B cell (primary cell): Measurements from ENCODE around the gene ATP4B. TPM values are rescaled to one million over a fixed set of nuclear protein-coding genes. Genes with fewer than 3 reads are reported as not detected.

Experiments
- ATAC-seq: fragments of 200-7000 bp; cut with Tn5 transposase; one replicate; pipeline ENCODE4 v1.10.0; 2021; ENCODE audit warnings: low read depth, mild to moderate bottlenecking, moderate number of reproducible peaks, moderate library complexity
- CTCF ChIA-PET: fragments of 350-600 bp; sonication (Branson Sonifier 250); formaldehyde crosslinking; loops from one replicate; lab custom pipeline; 2021; ENCODE audit warnings: antibody characterized with exemption, inconsistent platforms; lab: Charles Lee
- POLR2A ChIA-PET: fragments of 350-600 bp; sonication (Branson Sonifier 250); formaldehyde crosslinking; loops from one replicate; lab custom pipeline; 2021; ENCODE audit warnings: antibody characterized with exemption; lab: Charles Lee
- DNase-seq: peaks from one replicate; pipeline ENCODE4 v3.0.0; 2013
- H2AFZ ChIP-seq: 2 replicates; pipeline ENCODE4 v1.6.1; 2012; ENCODE audit warnings: mild to moderate bottlenecking, low read depth, low read length; ENCODE audit not compliant: insufficient read depth, poor library complexity, severe bottlenecking
- H3K27ac ChIP-seq, 2 donors: 1 replicate in 1 of 2; 2 replicates in 1 of 2; pipeline ENCODE4 v1.5.1; 2012 to 2013; ENCODE audit warnings: low read length in 2 of 2, mild to moderate bottlenecking in 2 of 2, moderate library complexity in 1 of 2
- H3K27me3 ChIP-seq, 4 experiments: fragments of 200-600 bp in 1 of 4; sonication (generic) in 1 of 4; replicated peaks in 1 of 4; 1 replicate in 2 of 4; 2 replicates in 2 of 4; pipeline versions ENCODE4 v1.6.1 to v1.7.0; 2013 to 2016; ENCODE audit warnings: low read length in 3 of 4, mild to moderate bottlenecking in 2 of 4, mixed read lengths in 1 of 4, moderate library complexity in 1 of 4; ENCODE audit not compliant: insufficient read depth in 4 of 4, control insufficient read depth in 3 of 4; ENCODE audit errors: control extremely low read depth in 1 of 4
- H3K36me3 ChIP-seq, 2 experiments: replicated peaks in 1 of 2; 1 replicate in 1 of 2; 2 replicates in 1 of 2; pipeline versions ENCODE4 v1.6.1 to v1.7.1; 2013; ENCODE audit warnings: low read length in 1 of 2; ENCODE audit not compliant: insufficient read depth in 2 of 2, control insufficient read depth in 1 of 2; ENCODE audit errors: control extremely low read depth in 1 of 2, extremely low read depth in 1 of 2
- H3K4me1 ChIP-seq, 2 donors: fragments of 200-600 bp in 1 of 2; sonication (generic) in 1 of 2; 1 replicate in 1 of 2; 2 replicates in 1 of 2; pipeline versions ENCODE4 v1.5.1 to v1.6.1; 2013 to 2017; ENCODE audit warnings: low read length in 2 of 2; ENCODE audit not compliant: control insufficient read depth in 2 of 2, insufficient read depth in 2 of 2
- H3K4me2 ChIP-seq: replicated peaks from 2 replicates; pipeline ENCODE3; 2012; ENCODE audit warnings: mild to moderate bottlenecking, low read depth, low read length; ENCODE audit not compliant: poor library complexity, severe bottlenecking
- H3K4me3 ChIP-seq, 5 experiments: fragments of 200-600 bp in 1 of 5; sonication (generic) in 1 of 5; 1 replicate in 3 of 5; 2 replicates in 2 of 5; pipeline versions ENCODE4 v1.5.1 to v1.7.0; 2011 to 2016; ENCODE audit warnings: low read length in 4 of 5, mild to moderate bottlenecking in 4 of 5, low read depth in 2 of 5, control low read depth in 1 of 5, moderate library complexity in 1 of 5; ENCODE audit not compliant: insufficient read depth in 1 of 5; ENCODE audit errors: control extremely low read depth in 1 of 5, extremely low read depth in 1 of 5
- H3K79me2 ChIP-seq: fragments of 200-600 bp; sonication (generic); one replicate; pipeline ENCODE4 v1.6.0; 2016; ENCODE audit warnings: low read length; ENCODE audit not compliant: control insufficient read depth, insufficient read depth
- H3K9ac ChIP-seq: fragments of 200-600 bp; sonication (generic); 2 replicates; pipeline ENCODE4 v1.6.1; 2017; ENCODE audit warnings: mild to moderate bottlenecking, low read length, moderate library complexity
- H3K9me3 ChIP-seq, 3 donors: one replicate each; pipeline versions ENCODE4 v1.6.1 to v1.7.1; 2013; ENCODE audit warnings: low read length in 2 of 3; ENCODE audit not compliant: control insufficient read depth in 2 of 3, insufficient read depth in 1 of 3; ENCODE audit errors: control extremely low read depth in 1 of 3
- H4K20me1 ChIP-seq: 2 replicates; pipeline ENCODE4 v1.6.0; 2012; ENCODE audit warnings: mild to moderate bottlenecking, low read length; ENCODE audit not compliant: insufficient read depth, control insufficient read depth, poor library complexity, severe bottlenecking
- H3K27ac Mint-ChIP-seq: one replicate; pipeline ENCODE4 v1.8.0; 2021; ENCODE audit warnings: mixed read lengths
- H3K27me3 Mint-ChIP-seq: one replicate; pipeline ENCODE4 v1.8.0; 2021; ENCODE audit warnings: mixed read lengths
- H3K4me1 Mint-ChIP-seq: one replicate; pipeline ENCODE4 v1.8.0; 2021; ENCODE audit warnings: mixed read lengths
- H3K4me3 Mint-ChIP-seq: one replicate; pipeline ENCODE4 v1.8.0; 2021; ENCODE audit warnings: mixed read lengths
- H3K9me3 Mint-ChIP-seq: one replicate; pipeline ENCODE4 v1.8.0; 2022; ENCODE audit warnings: mixed read lengths; ENCODE audit not compliant: insufficient read depth
- CTCF ChIP-seq: fragments of 200-600 bp; IDR thresholded peaks from one replicate; pipeline ENCODE4 v1.8.0; 2022; ENCODE audit warnings: antibody characterized with exemption, mild to moderate bottlenecking
- EZH2 ChIP-seq: IDR thresholded peaks from 2 replicates; pipeline ENCODE4 v1.6.1; 2012; ENCODE audit warnings: borderline replicate concordance, low read depth, mild to moderate bottlenecking, moderate library complexity, low read length; ENCODE audit not compliant: insufficient read depth, poor library complexity, severe bottlenecking
- WGBS: methylation state at CpG from one replicate; pipeline ENCODE4 v1.1.5; 2013; ENCODE audit warnings: missing lambda C conversion rate; ENCODE audit not compliant: insufficient coverage; 5-methylcytosine and 5-hydroxymethylcytosine counted together
- intact Hi-C: fragments of 100-400 bp; cut with micrococcal nuclease; formaldehyde crosslinking; loops from one replicate; pipeline ENCODE4 v1.10.0; 2022
- polyA plus RNA-seq: library from polyadenylated mRNA; depleted of rRNA; stranded (reverse); fragments of >200 nt; gene quantifications from 2 replicates; pipeline ENCODE4 v1.2.3, GENCODE V29; 2012
- total RNA-seq, 2 donors: library from RNA; stranded (reverse); fragments of 120-200 nt in 1 of 2; gene quantifications; 1 replicate in 1 of 2; 2 replicates in 1 of 2; pipeline versions ENCODE4 v1.2.3 to v1.2.4, GENCODE V29; 2013 to 2022

ATP4B gene
- total and polyA plus RNA-seq, 2 donors (not counting 1 experiment from before 2014, with no cell fraction given) = not detected

- Histone ChIP-seq H3K9me3 (no peaks in the 10 kb centered on the region), H3K4me3 (no peak overlapping the region), H3K4me2 (no peak overlapping the region), H2AFZ (no peak overlapping the region), H3K27ac (no peak overlapping the region), H3K4me1 (no peaks in the 10 kb centered on the region), H3K9ac (no peak overlapping the region), H4K20me1 (no peaks in the 10 kb centered on the region), H3K27me3 (no peaks in the 10 kb centered on the region), H3K36me3 (no peaks in the 10 kb centered on the region), H3K79me2 (no peaks in the 10 kb centered on the region)
- Mint-ChIP-seq H3K4me3 (no peak overlapping the region), H3K9me3 (no peaks in the 10 kb centered on the region), H3K4me1 (peaks cover 8% of the 10 kb centered on the region), H3K27me3 (no peaks in the 10 kb centered on the region), H3K27ac (no peak overlapping the region)
- DNase-seq (no peak), ATAC-seq (no peak)
- ChIA-PET POLR2A (no interaction called here), CTCF (no interaction called here)
- no peak for TF ChIP-seq EZH2
- TF ChIP-seq CTCF = no peak
- intact Hi-C loops = no loop called here
- WGBS = 97% methylated on average over 36 of the region's 37 CpGs
These were observed 6.2 kb downstream of the ATP4B start for GRCh38 chr13:113651511-113652403.

GRCh38 chr13:113650731-113651148 lies 7.3 kb downstream of the ATP4B start:
- POLR2A ChIA-PET = no interaction called here
- DNase-seq (no peak), ATAC-seq (no peak)
- H3K9me3 ChIP-seq = no peaks in the 10 kb centered on the region
- peaks cover 13% of the 10 kb centered on the region for H3K4me1 Mint-ChIP-seq
- H3K4me3 ChIP-seq = no peak overlapping the region
- H3K9ac ChIP-seq = no peak overlapping the region
- no peak overlapping the region for H3K27ac Mint-ChIP-seq
- H3K4me2 ChIP-seq = no peak overlapping the region
- H3K9me3 Mint-ChIP-seq = no peaks in the 10 kb centered on the region
- no peaks in the 10 kb centered on the region for H3K27me3 ChIP-seq
- no peaks in the 10 kb centered on the region for H3K4me1 ChIP-seq
- intact Hi-C loops = no loop called here
- no peaks in the 10 kb centered on the region for H3K27me3 Mint-ChIP-seq
- no peaks in the 10 kb centered on the region for H3K79me2 ChIP-seq
- no peaks in the 10 kb centered on the region for H4K20me1 ChIP-seq
- no peak overlapping the region for H2AFZ ChIP-seq
- H3K36me3 ChIP-seq = no peaks in the 10 kb centered on the region
- 99% methylated on average over 13 of the region's 16 CpGs for WGBS
- TF ChIP-seq EZH2 (no peak), CTCF (no peak)
- no peak overlapping the region for H3K27ac ChIP-seq
- CTCF ChIA-PET = no interaction called here
- no peak overlapping the region for H3K4me3 Mint-ChIP-seq
